Measurements from ENCODE around the gene TMEM164.

The TMEM164 gene

DNA sequence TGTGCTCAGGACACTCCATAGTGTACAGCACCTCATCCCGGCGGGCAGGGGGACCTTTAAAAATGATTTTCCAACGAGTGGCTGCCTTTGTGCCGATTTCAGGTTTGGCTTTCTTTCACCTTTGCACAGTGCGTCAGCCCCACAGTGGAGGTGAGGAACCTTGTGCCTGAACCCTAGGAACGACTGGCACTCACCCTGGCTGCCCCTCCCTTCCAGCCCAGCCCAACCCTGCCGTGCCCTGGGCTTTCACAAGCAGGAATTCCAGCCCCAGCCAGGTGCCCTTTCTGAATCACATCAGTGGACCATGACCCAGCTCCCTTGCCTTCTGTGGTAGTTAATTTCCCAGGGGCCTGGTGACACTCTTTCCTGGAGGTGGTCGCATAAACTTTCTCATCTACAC lies 1.3 kb downstream of the TMEM164 start:
- TF ChIP-seq, protein P1, sequence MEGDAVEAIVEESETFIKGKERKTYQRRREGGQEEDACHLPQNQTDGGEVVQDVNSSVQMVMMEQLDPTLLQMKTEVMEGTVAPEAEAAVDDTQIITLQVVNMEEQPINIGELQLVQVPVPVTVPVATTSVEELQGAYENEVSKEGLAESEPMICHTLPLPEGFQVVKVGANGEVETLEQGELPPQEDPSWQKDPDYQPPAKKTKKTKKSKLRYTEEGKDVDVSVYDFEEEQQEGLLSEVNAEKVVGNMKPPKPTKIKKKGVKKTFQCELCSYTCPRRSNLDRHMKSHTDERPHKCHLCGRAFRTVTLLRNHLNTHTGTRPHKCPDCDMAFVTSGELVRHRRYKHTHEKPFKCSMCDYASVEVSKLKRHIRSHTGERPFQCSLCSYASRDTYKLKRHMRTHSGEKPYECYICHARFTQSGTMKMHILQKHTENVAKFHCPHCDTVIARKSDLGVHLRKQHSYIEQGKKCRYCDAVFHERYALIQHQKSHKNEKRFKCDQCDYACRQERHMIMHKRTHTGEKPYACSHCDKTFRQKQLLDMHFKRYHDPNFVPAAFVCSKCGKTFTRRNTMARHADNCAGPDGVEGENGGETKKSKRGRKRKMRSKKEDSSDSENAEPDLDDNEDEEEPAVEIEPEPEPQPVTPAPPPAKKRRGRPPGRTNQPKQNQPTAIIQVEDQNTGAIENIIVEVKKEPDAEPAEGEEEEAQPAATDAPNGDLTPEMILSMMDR (conservative IDR thresholded peaks at IDR 0.05; ENCODE audit: low read depth, low read length): no peak
- no peak overlapping the region for H3K4me3 ChIP-seq (ENCODE audit: low read depth, low read length)
- no peak for DNase-seq (ENCODE audit: low read depth)

DNA sequence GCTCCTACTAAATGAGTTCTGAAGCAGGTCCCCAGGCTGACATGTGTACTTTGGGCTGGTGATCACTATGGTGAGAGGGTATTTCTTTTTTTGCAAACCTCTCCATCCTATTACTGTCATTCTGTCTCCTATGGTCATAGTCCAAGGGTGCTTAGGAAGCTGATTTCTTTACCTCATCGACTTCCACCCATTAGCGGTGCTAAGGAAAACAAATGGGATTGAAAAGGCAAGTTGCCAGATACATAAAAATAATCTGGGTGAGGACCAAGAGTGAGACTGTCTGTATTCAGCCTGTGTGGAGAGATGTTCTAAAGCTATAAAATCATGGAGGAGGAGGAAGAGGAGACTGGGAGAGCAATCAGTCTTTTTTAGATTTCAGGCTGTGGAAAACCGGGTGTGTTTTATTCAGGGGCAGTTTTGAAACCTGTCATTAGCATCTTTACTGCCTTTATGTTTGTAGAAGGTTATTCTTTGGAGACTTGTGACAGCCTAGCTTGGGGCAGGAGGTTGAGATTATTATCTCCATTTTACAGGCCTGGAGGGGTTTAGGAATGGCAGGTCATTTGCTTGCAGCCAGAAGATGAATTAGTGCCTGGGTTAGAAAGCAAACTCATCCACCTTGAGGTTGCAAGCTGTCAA lies 1.9 kb downstream of the TMEM164 start:
- no peak for DNase-seq (ENCODE audit: low read depth)
- H3K4me3 ChIP-seq (ENCODE audit: low read depth, low read length): no peak overlapping the region

DNA sequence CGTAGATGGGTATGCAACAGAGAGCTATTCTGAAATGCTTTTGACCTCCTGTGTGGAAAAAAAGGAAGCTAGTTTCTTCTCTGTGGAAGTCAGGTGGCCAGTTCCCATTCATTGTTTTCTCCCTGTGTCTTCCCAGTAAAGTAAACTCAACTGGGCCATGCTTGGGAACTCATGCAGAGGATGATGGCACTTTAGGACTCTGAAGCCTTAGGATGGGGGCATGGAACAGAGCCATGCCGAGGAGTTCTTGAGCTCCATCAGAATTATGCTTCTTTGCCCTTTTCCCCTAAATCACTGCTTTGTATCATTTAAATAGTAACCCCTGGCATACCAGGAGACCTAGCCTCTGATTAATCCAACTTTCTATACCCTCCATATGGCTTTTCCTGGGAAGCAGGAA lies 3.2 kb downstream of the TMEM164 start:
- TF ChIP-seq, protein P1 (conservative IDR thresholded peaks at IDR 0.05; ENCODE audit: low read depth, low read length): no peak
- no peak overlapping the region for H3K4me3 ChIP-seq (ENCODE audit: low read depth, low read length)
- no peak for DNase-seq (ENCODE audit: low read depth)

More for the DNA sequence above, 1.9 kb downstream of the TMEM164 start:
- TF ChIP-seq, protein P1 (conservative IDR thresholded peaks at IDR 0.05; ENCODE audit: low read depth, low read length): no peak

DNA sequence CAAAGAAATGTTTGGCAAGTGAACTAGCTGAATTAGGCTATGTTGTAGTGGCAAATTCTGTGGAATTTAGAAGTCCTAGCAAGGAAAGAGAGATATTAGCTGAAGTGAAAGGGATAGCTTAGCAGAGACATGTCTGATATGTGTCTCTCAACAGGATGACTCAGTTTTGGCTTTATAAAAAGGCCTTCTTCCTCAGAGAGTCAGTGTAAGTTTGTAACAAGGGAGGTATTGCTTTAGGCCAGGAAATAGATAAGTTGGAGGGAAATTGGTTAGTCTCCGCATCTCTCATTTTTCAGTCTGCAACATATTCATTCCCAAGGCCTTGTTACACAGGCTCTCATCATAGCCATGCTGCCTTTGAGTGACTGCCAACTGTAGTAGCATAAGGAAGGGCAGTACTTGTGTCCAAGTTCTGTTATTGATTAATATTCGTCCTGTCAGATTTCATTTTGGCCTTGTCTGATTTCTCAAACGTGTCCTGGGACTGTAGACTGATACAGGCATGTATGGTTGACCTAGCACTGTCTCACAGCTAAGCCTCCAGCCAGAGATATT lies 4.0 kb downstream of the TMEM164 start:
- TF ChIP-seq, protein P1 (conservative IDR thresholded peaks at IDR 0.05; ENCODE audit: low read depth, low read length): no peak
- peak; percentile 13 for DNase-seq (ENCODE audit: low read depth)
- H3K4me3 ChIP-seq (ENCODE audit: low read depth, low read length): no peak overlapping the region

DNA sequence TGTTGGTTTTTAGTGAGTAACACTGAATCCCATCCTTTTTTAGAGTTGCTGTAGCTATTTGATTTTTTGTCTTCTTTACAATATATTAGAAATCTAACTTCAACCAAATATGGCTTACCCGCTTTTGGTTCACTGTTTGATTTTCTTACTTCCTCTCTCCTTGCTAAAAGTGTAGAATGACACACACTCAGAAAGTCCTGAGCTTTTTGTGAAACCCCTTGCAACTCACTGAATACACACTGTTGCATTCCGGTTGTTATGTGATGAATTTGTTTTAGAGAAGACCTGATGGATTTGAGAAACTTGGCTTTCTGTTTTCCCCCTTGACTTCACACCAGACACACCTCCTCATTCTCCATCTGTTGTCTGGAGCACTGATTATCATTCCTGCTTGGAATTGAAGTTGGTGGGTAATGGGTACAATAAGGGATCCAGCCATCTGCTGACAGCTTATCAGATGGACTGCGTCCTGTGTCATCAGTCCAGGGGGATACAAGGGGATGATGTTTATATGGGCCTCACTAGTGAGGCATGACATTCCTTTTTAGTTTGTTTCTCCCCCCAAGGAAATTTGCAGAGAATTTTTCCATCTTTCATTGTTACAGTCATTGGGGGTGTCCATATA lies 5.2 kb downstream of the TMEM164 start:
- H3K4me3 ChIP-seq (ENCODE audit: low read depth, low read length): no peak overlapping the region
- TF ChIP-seq, protein P1 (conservative IDR thresholded peaks at IDR 0.05; ENCODE audit: low read depth, low read length): no peak
- DNase-seq (ENCODE audit: low read depth): no peak

DNA sequence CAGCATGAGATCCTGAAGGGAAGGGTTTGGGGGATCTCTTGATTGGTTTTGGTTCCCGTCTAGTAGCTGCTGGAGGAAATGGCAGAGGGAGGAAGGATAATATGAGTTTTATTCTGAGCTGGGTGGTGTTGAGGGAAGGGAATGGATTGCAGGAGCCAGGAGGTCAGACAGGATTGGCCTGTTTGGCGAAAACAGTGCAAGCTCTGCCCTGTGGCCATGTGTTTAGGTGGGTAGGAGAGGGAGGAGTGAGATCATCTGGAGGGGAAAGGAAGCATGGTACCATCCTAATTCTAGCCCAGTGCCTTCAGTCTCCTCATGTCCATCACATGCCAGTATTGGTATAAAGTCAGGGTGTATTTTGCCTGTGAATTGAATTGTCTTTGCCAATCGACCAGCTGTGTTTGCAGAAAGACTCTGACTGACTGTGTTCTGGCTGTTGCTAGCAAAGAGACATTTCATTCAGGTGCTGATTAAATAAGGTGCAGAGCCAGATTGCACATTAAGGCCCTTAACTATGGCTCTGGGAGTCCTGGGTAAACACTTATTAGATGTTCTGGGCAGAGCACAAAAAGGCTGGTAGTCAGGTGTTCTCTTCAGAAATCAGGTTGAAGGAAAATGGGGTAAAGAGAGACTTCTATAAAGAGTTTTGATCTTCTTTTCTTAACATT lies 10.0 kb downstream of the TMEM164 start:
- TF ChIP-seq, protein P1 (conservative IDR thresholded peaks at IDR 0.05; ENCODE audit: low read depth, low read length): no peak
- no peak overlapping the region for H3K4me3 ChIP-seq (ENCODE audit: low read depth, low read length)
- DNase-seq (ENCODE audit: low read depth): no peak
